PFSK-1 (cell line): ENCODE data around the gene HOXA9.

ENCODE experiments used
- FOXP2 ChIP-seq: optimal IDR thresholded peaks from 2 replicates; pipeline ENCODE3; 2011; ENCODE audit warnings: borderline replicate concordance, control low read depth, inconsistent platforms; ENCODE audit not compliant: insufficient read depth; ENCODE audit errors: extremely low read length, extremely low read depth
- POLR2AphosphoS5 ChIP-seq: IDR thresholded peaks from 2 replicates; pipeline ENCODE4 v1.6.1; 2012; ENCODE audit warnings: low read depth, mild to moderate bottlenecking, control low read depth, low read length, moderate library complexity
- SIN3A ChIP-seq: IDR thresholded peaks from 2 replicates; pipeline ENCODE4 v1.6.1; 2012; ENCODE audit warnings: mild to moderate bottlenecking, low read length, moderate library complexity, borderline replicate concordance; ENCODE audit not compliant: insufficient read depth
- TAF1 ChIP-seq: IDR thresholded peaks from 2 replicates; pipeline ENCODE4 v1.6.1; 2012; ENCODE audit warnings: low read length, control low read depth, borderline replicate concordance; ENCODE audit not compliant: insufficient read depth
- TF ChIP-seq, protein P1 (sequence below), 2 experiments: IDR thresholded peaks; 2 replicates each; pipeline versions ENCODE4 v1.6.1 to v1.8.0; 2011 to 2012; ENCODE audit warnings: low read depth in 2 of 2, low read length in 2 of 2, control low read depth in 1 of 2, inconsistent platforms in 1 of 2, mild to moderate bottlenecking in 1 of 2, moderate library complexity in 1 of 2; ENCODE audit not compliant: insufficient read depth in 1 of 2

The HOXA9 gene

DNA sequence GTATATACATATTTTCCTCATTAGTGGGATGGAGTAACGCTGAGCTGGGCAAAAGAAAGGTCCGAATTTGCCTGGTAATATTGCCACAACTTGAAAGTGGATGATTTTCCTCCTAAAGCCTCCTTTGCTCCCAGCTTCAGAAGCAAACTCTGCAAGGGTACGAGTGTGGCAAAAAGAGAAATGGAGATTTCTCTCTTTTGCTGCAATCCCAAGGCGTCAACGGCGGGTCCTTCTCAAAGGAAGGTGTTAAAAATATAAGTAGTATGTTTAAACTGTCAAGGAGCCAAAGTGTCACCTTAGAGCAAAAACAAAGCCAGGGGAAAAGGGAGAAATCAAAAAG, 50.5 kb downstream of the HOXA9 start:
- TF ChIP-seq FOXP2 = no peak
- no peak for TF ChIP-seq SIN3A
- no peak for TF ChIP-seq TAF1
- TF ChIP-seq POLR2AphosphoS5 = no peak
- TF ChIP-seq, protein P1, sequence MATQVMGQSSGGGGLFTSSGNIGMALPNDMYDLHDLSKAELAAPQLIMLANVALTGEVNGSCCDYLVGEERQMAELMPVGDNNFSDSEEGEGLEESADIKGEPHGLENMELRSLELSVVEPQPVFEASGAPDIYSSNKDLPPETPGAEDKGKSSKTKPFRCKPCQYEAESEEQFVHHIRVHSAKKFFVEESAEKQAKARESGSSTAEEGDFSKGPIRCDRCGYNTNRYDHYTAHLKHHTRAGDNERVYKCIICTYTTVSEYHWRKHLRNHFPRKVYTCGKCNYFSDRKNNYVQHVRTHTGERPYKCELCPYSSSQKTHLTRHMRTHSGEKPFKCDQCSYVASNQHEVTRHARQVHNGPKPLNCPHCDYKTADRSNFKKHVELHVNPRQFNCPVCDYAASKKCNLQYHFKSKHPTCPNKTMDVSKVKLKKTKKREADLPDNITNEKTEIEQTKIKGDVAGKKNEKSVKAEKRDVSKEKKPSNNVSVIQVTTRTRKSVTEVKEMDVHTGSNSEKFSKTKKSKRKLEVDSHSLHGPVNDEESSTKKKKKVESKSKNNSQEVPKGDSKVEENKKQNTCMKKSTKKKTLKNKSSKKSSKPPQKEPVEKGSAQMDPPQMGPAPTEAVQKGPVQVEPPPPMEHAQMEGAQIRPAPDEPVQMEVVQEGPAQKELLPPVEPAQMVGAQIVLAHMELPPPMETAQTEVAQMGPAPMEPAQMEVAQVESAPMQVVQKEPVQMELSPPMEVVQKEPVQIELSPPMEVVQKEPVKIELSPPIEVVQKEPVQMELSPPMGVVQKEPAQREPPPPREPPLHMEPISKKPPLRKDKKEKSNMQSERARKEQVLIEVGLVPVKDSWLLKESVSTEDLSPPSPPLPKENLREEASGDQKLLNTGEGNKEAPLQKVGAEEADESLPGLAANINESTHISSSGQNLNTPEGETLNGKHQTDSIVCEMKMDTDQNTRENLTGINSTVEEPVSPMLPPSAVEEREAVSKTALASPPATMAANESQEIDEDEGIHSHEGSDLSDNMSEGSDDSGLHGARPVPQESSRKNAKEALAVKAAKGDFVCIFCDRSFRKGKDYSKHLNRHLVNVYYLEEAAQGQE (IDR thresholded peaks at IDR 0.05; ENCODE audit: insufficient read depth in 1 of 2, low read depth in 2 of 2, low read length in 2 of 2) = no peak

DNA sequence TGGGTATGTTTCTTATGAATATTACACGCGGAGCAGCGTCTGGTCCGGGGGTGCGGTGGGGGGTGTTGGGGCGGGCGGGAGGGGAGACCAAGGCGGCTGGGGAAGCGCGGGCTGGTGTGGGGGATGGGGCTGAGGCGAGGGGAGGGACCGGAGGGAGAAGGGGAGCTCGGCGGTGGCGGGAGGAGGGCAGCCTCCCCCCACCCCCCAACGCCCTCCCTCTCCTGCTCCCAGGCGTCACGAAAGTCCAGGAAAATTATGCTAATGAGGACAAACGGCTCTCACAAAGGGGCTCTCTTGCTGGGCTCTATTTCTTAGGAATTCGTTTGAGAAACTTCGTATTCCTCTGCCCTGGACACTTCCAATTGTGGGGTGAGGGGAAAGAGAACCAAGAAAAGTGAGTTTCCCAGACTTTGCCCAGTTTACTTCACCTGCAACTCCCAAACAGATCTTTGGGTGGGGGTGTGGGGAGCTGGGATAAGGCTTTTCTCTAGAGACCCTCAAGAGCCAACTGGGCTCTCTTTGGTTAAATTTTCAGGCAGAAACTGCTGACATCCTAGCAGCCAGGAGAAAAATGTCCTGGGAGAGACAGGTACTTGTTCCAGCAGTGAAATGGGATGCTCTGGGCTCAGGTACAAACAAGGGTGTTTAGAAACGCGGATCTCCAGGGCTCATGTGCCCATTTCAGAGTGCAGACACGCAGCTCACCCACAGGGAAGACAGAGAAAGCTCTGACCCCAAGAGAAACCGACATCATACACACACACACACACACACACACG, 51.2 kb downstream of the HOXA9 start:
- TF ChIP-seq, protein P1 (IDR thresholded peaks at IDR 0.05; ENCODE audit: insufficient read depth in 1 of 2, low read depth in 2 of 2, low read length in 2 of 2) = no peak
- TF ChIP-seq FOXP2 (no peak), POLR2AphosphoS5 (no peak), TAF1 (no peak), SIN3A (no peak)

DNA sequence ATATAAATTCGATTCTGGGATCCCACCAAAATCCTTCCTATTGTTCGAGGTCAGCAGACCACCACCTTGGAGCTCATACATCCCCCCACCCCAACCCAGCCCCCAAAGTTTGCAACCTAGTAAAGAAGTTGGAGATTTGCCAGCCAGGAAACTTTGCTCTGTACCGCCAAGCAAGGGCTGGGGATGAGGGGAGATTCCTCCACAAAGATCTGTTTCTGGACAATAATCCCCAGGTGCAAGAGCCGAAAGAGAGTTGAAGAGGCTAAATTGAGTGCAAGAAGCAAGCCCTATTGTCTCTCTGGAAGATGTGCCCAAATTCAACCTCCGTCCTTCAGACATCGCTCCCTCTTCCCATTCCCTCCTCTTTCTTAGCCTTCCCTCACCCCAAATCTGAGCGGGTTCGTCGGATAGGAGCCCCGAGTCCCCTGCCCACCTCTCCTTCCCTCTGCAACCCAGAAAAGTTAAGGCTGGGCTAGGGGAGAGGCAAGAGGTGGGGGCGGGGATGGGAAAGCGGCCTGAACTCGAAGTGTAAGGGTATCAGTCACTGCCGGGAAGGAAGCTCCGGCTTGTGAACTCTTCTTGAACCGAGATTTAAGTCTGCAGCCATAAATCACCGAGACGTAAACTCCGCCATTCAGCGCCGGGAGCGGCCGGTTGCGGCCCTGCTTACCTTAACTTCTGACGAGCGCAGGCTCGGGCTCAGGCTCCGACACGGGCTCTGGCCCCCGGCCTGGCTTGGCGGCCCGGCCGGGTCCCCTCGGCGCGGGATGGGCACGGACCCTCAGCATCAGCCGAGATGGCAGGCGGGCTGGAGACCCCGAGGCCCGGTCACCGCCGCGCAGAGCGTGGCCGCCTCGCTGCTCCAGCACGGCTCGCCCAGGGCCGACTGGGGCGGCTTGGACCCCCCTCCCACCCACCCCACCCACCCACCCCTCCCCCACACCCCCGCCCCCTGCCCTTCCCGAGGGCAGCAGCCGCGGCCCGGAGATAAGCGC, 52.1 kb downstream of the HOXA9 start:
- TF ChIP-seq, protein P1 (IDR thresholded peaks at IDR 0.05; ENCODE audit: insufficient read depth in 1 of 2, low read depth in 2 of 2, low read length in 2 of 2) = no peak
- TF ChIP-seq TAF1 (no peak), FOXP2 (no peak), POLR2AphosphoS5 (no peak), SIN3A (no peak)
